Effector memory CD8-positive, alpha-beta T cell (primary cell): Measurements from ENCODE around the gene PITPNM3.

Experiments used
- ATAC-seq: fragments of 150-1000 bp; cut with Tn5 transposase; replicated peaks from 2 replicates; pipeline ENCODE4 v1.10.0; 2021; ENCODE audit warnings: mild to moderate bottlenecking, moderate library complexity
- DNase-seq, 3 experiments: peaks; one replicate each; pipeline ENCODE4 v3.0.0; 2021
- H3K27ac Mint-ChIP-seq, 2 donors: one replicate each; pipeline ENCODE4 v1.8.0; 2022; ENCODE audit warnings: mild to moderate bottlenecking in 2 of 2, mixed read lengths in 2 of 2, moderate library complexity in 2 of 2
- H3K27me3 Mint-ChIP-seq, 2 donors: one replicate each; pipeline ENCODE4 v1.8.0; 2022; ENCODE audit warnings: mixed read lengths in 2 of 2
- H3K36me3 Mint-ChIP-seq: one replicate; pipeline ENCODE4 v1.8.0; 2022; ENCODE audit warnings: mild to moderate bottlenecking, moderate library complexity, mixed read lengths; ENCODE audit not compliant: insufficient read depth
- H3K4me1 Mint-ChIP-seq, 2 donors: one replicate each; pipeline ENCODE4 v1.8.0; 2022; ENCODE audit warnings: low read depth in 2 of 2, mixed read lengths in 2 of 2
- H3K4me3 Mint-ChIP-seq, 2 donors: one replicate each; pipeline ENCODE4 v1.8.0; 2022; ENCODE audit warnings: mild to moderate bottlenecking in 2 of 2, mixed read lengths in 2 of 2, moderate library complexity in 2 of 2
- H3K9me3 Mint-ChIP-seq, 2 donors: one replicate each; pipeline ENCODE4 v1.8.0; 2022; ENCODE audit warnings: mixed read lengths in 2 of 2

PITPNM3 gene

GRCh38 chr17:6425407-6425806 is 130.9 kb downstream of the PITPNM3 start:
- no peak for DNase-seq
- ATAC-seq, result no peak
- Mint-ChIP-seq H3K4me1 (peaks cover 13 to 17% of the 10 kb centered on the region in 2 donors), H3K9me3 (no peaks in the 10 kb centered on the region), H3K4me3 (no peak overlapping the region), H3K36me3 (peaks cover 10% of the 10 kb centered on the region), H3K27ac (no peak overlapping the region), H3K27me3 (peaks cover 13 to 35% of the 10 kb centered on the region in 2 donors)

GRCh38 chr17:6423931-6424330 is 132.4 kb downstream of the PITPNM3 start:
- H3K4me1 Mint-ChIP-seq, result peaks cover 13 to 17% of the 10 kb centered on the region in 2 donors
- H3K36me3 Mint-ChIP-seq, result peaks cover 10% of the 10 kb centered on the region
- ATAC-seq (no peak), DNase-seq (no peak)
- peaks cover 13 to 48% of the 10 kb centered on the region in 2 donors for H3K27me3 Mint-ChIP-seq
- H3K27ac Mint-ChIP-seq, result no peak overlapping the region
- no peaks in the 10 kb centered on the region for H3K9me3 Mint-ChIP-seq
- H3K4me3 Mint-ChIP-seq, result no peak overlapping the region

- ATAC-seq (no peak), DNase-seq (no peak)
- no peak overlapping the region for H3K4me3 Mint-ChIP-seq
- H3K36me3 Mint-ChIP-seq, result peaks cover 10% of the 10 kb centered on the region
- no peak overlapping the region for H3K27ac Mint-ChIP-seq
- peaks cover 12 to 14% of the 10 kb centered on the region in 2 donors for H3K4me1 Mint-ChIP-seq
- H3K9me3 Mint-ChIP-seq, result no peaks in the 10 kb centered on the region
- peaks cover 13 to 54% of the 10 kb centered on the region in 2 donors for H3K27me3 Mint-ChIP-seq
Observed at GRCh38 chr17:6422654-6423241, 133.6 kb downstream of the PITPNM3 start.

DNA sequence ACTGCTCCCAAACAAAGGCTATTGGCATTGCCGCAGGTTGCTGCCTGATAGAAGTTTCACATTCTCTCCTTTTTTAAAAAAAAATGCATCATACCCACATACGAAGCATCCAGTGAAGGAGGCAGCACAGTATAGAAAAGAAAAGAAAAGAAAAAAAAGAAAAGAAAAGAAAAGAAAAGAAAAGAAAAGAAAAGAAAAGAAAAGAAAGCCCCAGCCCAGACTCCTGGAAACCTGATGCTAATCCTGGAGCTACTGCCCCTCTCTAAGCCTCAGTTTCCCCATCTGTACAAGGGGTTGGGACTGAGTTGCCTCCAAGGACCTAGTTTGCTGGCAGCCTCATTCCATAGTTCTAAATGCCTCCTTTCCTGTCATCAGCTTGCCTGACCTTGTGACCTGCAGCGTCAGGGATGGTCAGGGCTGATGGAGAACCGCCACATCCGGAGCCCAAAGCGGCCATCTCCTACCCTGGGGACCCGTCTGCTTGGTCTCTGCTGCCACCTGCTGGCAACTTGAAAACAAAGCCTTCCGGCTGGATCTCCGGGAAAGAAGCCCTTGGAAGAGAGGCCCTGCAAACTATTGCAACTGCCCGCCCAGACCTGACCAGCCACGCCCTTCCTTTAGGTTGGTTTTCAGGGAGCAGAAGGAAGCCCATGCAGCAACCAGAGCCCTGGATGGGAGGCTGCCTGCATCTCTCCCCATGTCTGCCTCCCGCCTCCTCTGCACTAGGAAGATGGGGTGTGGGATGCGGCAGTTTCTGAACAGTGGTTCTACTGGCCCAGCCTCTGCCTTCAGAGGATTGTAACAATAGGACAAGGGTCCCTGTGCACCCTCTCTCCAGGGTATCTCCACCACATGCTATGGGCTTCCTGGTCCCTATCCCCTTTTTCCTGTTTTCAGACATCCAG is 134.4 kb downstream of the PITPNM3 start:
- peak; percentile 75 for ATAC-seq
- Mint-ChIP-seq H3K4me3 (no peak overlapping the region), H3K9me3 (no peaks in the 10 kb centered on the region), H3K27ac (no peak overlapping the region), H3K36me3 (peaks cover 2% of the 10 kb centered on the region), H3K27me3 (peaks cover 13 to 62% of the 10 kb centered on the region in 2 donors), H3K4me1 (peaks cover 4 to 6% of the 10 kb centered on the region in 2 donors)
- peak; percentile 57 to 62 (median 58) for DNase-seq

GRCh38 chr17:6420173-6420641 is 136.1 kb downstream of the PITPNM3 start:
- DNase-seq, result no peak
- ATAC-seq, result peak; percentile 17
- Mint-ChIP-seq H3K27ac (no peak overlapping the region), H3K36me3 (no peaks in the 10 kb centered on the region), H3K4me3 (no peak overlapping the region), H3K4me1 (peaks cover 3 to 4% of the 10 kb centered on the region in 2 donors), H3K27me3 (peaks cover 19 to 76% of the 10 kb centered on the region in 2 donors), H3K9me3 (no peaks in the 10 kb centered on the region)

DNA sequence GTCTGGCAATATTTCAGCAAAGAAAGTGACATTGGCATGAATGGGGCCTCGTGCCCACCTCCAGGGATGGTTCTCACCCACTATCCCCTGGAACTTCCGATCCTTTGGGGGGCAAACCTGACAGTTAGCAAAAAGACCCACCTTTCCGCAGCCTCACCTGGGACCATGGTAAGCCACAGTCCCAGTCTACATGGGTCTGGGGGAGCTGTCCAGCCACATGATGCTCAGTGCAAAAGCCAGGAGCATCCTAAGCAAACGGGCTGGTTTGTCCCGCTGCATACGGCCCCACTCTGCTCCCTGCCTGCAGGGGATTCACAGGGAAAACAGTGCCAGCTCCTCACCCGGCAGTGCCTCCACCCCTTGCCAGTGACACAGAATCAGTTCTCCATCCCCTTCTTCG is 140.7 kb downstream of the PITPNM3 start:
- no peaks in the 10 kb centered on the region for H3K9me3 Mint-ChIP-seq
- H3K27me3 Mint-ChIP-seq, result peaks cover 31 to 61% of the 10 kb centered on the region in 2 donors
- H3K36me3 Mint-ChIP-seq, result no peaks in the 10 kb centered on the region
- peaks cover 0 to 5% of the 10 kb centered on the region in 2 donors for H3K4me1 Mint-ChIP-seq
- H3K4me3 Mint-ChIP-seq, result no peak overlapping the region
- DNase-seq (no peak), ATAC-seq (no peak)
- no peak overlapping the region for H3K27ac Mint-ChIP-seq

DNA sequence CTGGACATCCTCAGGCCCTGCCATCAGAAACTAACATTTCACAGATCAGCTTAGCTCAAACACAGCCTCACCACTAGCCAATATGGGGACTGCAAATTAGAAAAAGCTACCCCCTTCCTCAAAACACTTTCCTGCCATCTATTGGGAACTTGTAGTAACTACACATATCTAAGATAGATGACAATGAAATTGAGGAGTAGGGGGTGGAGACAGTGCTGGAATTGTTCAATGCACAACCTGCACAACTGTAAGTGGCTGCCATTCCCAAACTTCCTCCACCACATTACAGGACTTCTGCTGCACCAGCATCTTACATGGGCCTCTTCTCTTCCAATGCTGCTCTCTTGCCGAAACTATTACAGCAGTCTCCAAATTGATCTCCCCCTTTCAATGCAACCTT is 143.3 kb downstream of the PITPNM3 start:
- DNase-seq, result no peak

GRCh38 chr17:6408735-6409134 is 147.6 kb downstream of the PITPNM3 start:
- no peaks in the 10 kb centered on the region for H3K9me3 Mint-ChIP-seq
- no peaks in the 10 kb centered on the region for H3K36me3 Mint-ChIP-seq
- no peak overlapping the region for H3K4me3 Mint-ChIP-seq
- no peak overlapping the region for H3K27ac Mint-ChIP-seq
- DNase-seq (no peak), ATAC-seq (no peak)
- peaks cover 0 to 5% of the 10 kb centered on the region in 2 donors for H3K4me1 Mint-ChIP-seq
- peaks cover 52 to 63% of the 10 kb centered on the region in 2 donors for H3K27me3 Mint-ChIP-seq

More for the DNA sequence above, 143.3 kb downstream of the PITPNM3 start:
- Mint-ChIP-seq H3K27ac (no peak overlapping the region), H3K36me3 (no peaks in the 10 kb centered on the region), H3K4me3 (no peak overlapping the region), H3K9me3 (no peaks in the 10 kb centered on the region), H3K4me1 (peaks cover 0 to 5% of the 10 kb centered on the region in 2 donors), H3K27me3 (peaks cover 45 to 51% of the 10 kb centered on the region in 2 donors)
- no peak for ATAC-seq

- Mint-ChIP-seq H3K4me3 (no peak overlapping the region), H3K9me3 (no peaks in the 10 kb centered on the region), H3K36me3 (no peaks in the 10 kb centered on the region), H3K27me3 (peaks cover 51 to 59% of the 10 kb centered on the region in 2 donors), H3K27ac (no peak overlapping the region), H3K4me1 (peaks cover 0 to 5% of the 10 kb centered on the region in 2 donors)
- no peak for ATAC-seq
- DNase-seq, result no peak
Observed at GRCh38 chr17:6408276-6408675, 148.1 kb downstream of the PITPNM3 start.

DNA sequence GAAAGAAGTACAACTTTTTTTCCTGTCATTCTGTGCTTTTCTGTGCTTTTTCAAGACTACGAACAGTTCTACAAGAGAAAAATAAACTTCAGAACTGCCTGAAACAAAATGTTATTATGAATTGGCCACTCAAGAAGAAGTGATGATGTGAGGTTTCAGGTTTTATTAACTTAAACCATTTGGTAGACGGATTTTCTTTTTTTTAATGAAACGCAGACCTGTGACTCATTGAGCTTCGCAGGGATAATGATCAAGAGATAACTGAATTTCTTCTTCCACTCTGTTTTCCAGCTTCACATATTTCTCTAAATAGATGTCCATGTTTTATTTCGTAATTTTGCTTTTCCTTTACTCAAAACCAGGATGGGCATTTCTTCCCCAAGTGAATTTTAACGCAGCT is 154.1 kb downstream of the PITPNM3 start:
- H3K27me3 Mint-ChIP-seq, result peaks cover 20 to 33% of the 10 kb centered on the region in 2 donors
- H3K4me3 Mint-ChIP-seq, result no peak overlapping the region
- H3K9me3 Mint-ChIP-seq, result no peaks in the 10 kb centered on the region
- H3K36me3 Mint-ChIP-seq, result no peaks in the 10 kb centered on the region
- no peaks in the 10 kb centered on the region for H3K4me1 Mint-ChIP-seq
- ATAC-seq, result no peak
- H3K27ac Mint-ChIP-seq, result no peak overlapping the region
- DNase-seq, result no peak
